ENCODE measurements around the gene PPIG.
"Not testable (repeated sequence)": the region's sequence is repeated elsewhere in the genome, so short reads cannot be mapped to it uniquely, and the experiment has no call there.

The PPIG gene

GRCh38 chr2:169596546-169596945 lies 12.4 kb downstream of the PPIG start:
- DNase-seq: not testable (repeated sequence)

GRCh38 chr2:169598982-169599381 lies 14.8 kb downstream of the PPIG start:
- no peak for DNase-seq

- DNase-seq: no peak
Observed at GRCh38 chr2:169599568-169599967, 15.4 kb downstream of the PPIG start.

- DNase-seq: no peak
Observed at GRCh38 chr2:169609264-169609663, 25.1 kb downstream of the PPIG start.

GRCh38 chr2:169613876-169614275 lies 29.7 kb downstream of the PPIG start:
- DNase-seq: no peak

- not testable (repeated sequence) for DNase-seq
Observed at GRCh38 chr2:169615982-169616381, 31.8 kb downstream of the PPIG start.

- no peak for DNase-seq
Observed at GRCh38 chr2:169619946-169620345, 35.8 kb downstream of the PPIG start.

- DNase-seq: no peak
Observed at GRCh38 chr2:169620509-169620908, 36.4 kb downstream of the PPIG start.

GRCh38 chr2:169623235-169623634 lies 39.1 kb downstream of the PPIG start:
- no peak for DNase-seq

GRCh38 chr2:169625781-169626180 lies 41.6 kb downstream of the PPIG start:
- no peak for DNase-seq

GRCh38 chr2:169636440-169637097 lies 52.4 kb downstream of the PPIG start:
- DNase-seq: no peak

- no peak for DNase-seq
Observed at GRCh38 chr2:169637620-169638019, 53.5 kb downstream of the PPIG start.

GRCh38 chr2:169640104-169640503 lies 56.0 kb downstream of the PPIG start:
- DNase-seq: no peak

- no peak for DNase-seq
Observed at GRCh38 chr2:169641464-169641863, 57.3 kb downstream of the PPIG start.

- no peak for DNase-seq
Observed at GRCh38 chr2:169644173-169644572, 60.0 kb downstream of the PPIG start.

GRCh38 chr2:169647496-169647895 lies 63.3 kb downstream of the PPIG start:
- DNase-seq: no peak

- no peak for DNase-seq
Observed at GRCh38 chr2:169649278-169649677, 65.1 kb downstream of the PPIG start.

GRCh38 chr2:169653636-169654035 lies 69.5 kb downstream of the PPIG start:
- no peak for DNase-seq

GRCh38 chr2:169656164-169656563 lies 72.0 kb downstream of the PPIG start:
- DNase-seq: no peak

- no peak for DNase-seq
Observed at GRCh38 chr2:169658877-169659276, 74.7 kb downstream of the PPIG start.

- no peak for DNase-seq
Observed at GRCh38 chr2:169659320-169659719, 75.2 kb downstream of the PPIG start.

GRCh38 chr2:169661265-169661664 lies 77.1 kb downstream of the PPIG start:
- DNase-seq: no peak

GRCh38 chr2:169662744-169663143 lies 78.6 kb downstream of the PPIG start:
- no peak for DNase-seq

GRCh38 chr2:169663247-169663646 lies 79.1 kb downstream of the PPIG start:
- no peak for DNase-seq

GRCh38 chr2:169664600-169664977 lies 80.4 kb downstream of the PPIG start:
- no peak for DNase-seq
